ENCODE data around the gene MTHFD1L.

MTHFD1L gene

GRCh38 chr6:150967381-150967780 lies 101.9 kb downstream of the MTHFD1L start:
- H3K4me2 ChIP-seq (ENCODE audit: low read depth, low read length, poor library complexity, severe bottlenecking): no peak overlapping the region
- no peaks in the 10 kb centered on the region for H3K9me3 ChIP-seq (ENCODE audit: insufficient read depth, low read length)
- H4K20me1 ChIP-seq (ENCODE audit: low read depth, low read length): no peaks in the 10 kb centered on the region
- no peak overlapping the region for H3K9ac ChIP-seq (ENCODE audit: low read length)
- H3K27ac ChIP-seq (ENCODE audit: low read depth, low read length): no peak overlapping the region
- H3K27me3 ChIP-seq (ENCODE audit: low read length): no peaks in the 10 kb centered on the region
- no peak for TF ChIP-seq EZH2phosphoT487 (conservative IDR thresholded peaks at IDR 0.05; ENCODE audit: low read length)
- TF ChIP-seq, protein P1, sequence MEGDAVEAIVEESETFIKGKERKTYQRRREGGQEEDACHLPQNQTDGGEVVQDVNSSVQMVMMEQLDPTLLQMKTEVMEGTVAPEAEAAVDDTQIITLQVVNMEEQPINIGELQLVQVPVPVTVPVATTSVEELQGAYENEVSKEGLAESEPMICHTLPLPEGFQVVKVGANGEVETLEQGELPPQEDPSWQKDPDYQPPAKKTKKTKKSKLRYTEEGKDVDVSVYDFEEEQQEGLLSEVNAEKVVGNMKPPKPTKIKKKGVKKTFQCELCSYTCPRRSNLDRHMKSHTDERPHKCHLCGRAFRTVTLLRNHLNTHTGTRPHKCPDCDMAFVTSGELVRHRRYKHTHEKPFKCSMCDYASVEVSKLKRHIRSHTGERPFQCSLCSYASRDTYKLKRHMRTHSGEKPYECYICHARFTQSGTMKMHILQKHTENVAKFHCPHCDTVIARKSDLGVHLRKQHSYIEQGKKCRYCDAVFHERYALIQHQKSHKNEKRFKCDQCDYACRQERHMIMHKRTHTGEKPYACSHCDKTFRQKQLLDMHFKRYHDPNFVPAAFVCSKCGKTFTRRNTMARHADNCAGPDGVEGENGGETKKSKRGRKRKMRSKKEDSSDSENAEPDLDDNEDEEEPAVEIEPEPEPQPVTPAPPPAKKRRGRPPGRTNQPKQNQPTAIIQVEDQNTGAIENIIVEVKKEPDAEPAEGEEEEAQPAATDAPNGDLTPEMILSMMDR (IDR thresholded peaks at IDR 0.05; ENCODE audit: insufficient read depth, low read length, poor library complexity, severe bottlenecking): no peak
- H3K79me2 ChIP-seq (ENCODE audit: insufficient read depth, low read length): no peaks in the 10 kb centered on the region
- H2AFZ ChIP-seq (ENCODE audit: low read depth, low read length, severe bottlenecking): no peak overlapping the region
- no peaks in the 10 kb centered on the region for H3K9me2 ChIP-seq (replicated peaks; ENCODE audit: insufficient read depth, low read length)
- H3K36me3 ChIP-seq (ENCODE audit: low read length): 0 out of 2 replicates have a peak, but pooled peaks cover 5% of the 10 kb centered on the region
- H3K4me3 ChIP-seq (ENCODE audit: insufficient read depth, low read length, poor library complexity, severe bottlenecking): no peak overlapping the region
- H3F3A ChIP-seq (ENCODE audit: insufficient read depth): no peaks in the 10 kb centered on the region

DNA sequence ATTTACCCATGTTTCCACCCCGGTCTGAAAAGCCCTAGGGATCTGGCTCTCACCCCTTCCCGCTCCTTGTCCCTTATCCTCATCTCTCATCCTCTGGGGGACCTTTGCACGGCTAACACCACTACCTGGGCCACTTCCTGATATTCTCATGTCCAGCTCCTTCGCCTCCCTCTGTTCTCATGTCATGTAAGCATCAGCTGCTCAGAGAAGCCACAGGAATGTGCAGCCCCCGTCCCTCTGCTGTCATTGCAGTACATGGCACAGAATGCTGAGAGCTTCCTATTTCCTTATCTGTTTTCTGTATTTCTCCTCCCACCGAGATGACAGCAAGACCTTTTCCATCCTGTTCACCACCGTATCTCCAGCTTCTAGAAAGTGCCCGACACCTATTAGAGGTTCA lies 102.4 kb downstream of the MTHFD1L start:
- Histone ChIP-seq H3K9me3 (ENCODE audit: insufficient read depth, low read length) (no peaks in the 10 kb centered on the region), H3K27ac (ENCODE audit: low read depth, low read length) (no peak overlapping the region), H2AFZ (ENCODE audit: low read depth, low read length, severe bottlenecking) (no peak overlapping the region), H3K4me3 (ENCODE audit: insufficient read depth, low read length, poor library complexity, severe bottlenecking) (no peak overlapping the region), H3K9ac (ENCODE audit: low read length) (no peak overlapping the region), H4K20me1 (ENCODE audit: low read depth, low read length) (no peaks in the 10 kb centered on the region), H3K4me2 (ENCODE audit: low read depth, low read length, poor library complexity, severe bottlenecking) (no peak overlapping the region), H3K79me2 (ENCODE audit: insufficient read depth, low read length) (no peaks in the 10 kb centered on the region), H3K9me2 (replicated peaks; ENCODE audit: insufficient read depth, low read length) (no peaks in the 10 kb centered on the region), H3K27me3 (ENCODE audit: low read length) (no peaks in the 10 kb centered on the region), H3K36me3 (ENCODE audit: low read length) (peaks cover 6% of the 10 kb centered on the region; the same call in 1 of the 2 replicates), H3F3A (ENCODE audit: insufficient read depth) (no peaks in the 10 kb centered on the region)
- TF ChIP-seq EZH2phosphoT487 (conservative IDR thresholded peaks at IDR 0.05; ENCODE audit: low read length): no peak
- TF ChIP-seq, protein P1 (IDR thresholded peaks at IDR 0.05; ENCODE audit: insufficient read depth, low read length, poor library complexity, severe bottlenecking): no peak

GRCh38 chr6:150969901-150970300 lies 104.4 kb downstream of the MTHFD1L start:
- no peaks in the 10 kb centered on the region for H3K9me3 ChIP-seq (ENCODE audit: insufficient read depth, low read length)
- no peaks in the 10 kb centered on the region for H3K9me2 ChIP-seq (replicated peaks; ENCODE audit: insufficient read depth, low read length)
- TF ChIP-seq, protein P1 (IDR thresholded peaks at IDR 0.05; ENCODE audit: insufficient read depth, low read length, poor library complexity, severe bottlenecking): no peak
- TF ChIP-seq EZH2phosphoT487 (conservative IDR thresholded peaks at IDR 0.05; ENCODE audit: low read length): no peak
- no peaks in the 10 kb centered on the region for H3K27me3 ChIP-seq (ENCODE audit: low read length)
- no peaks in the 10 kb centered on the region for H3F3A ChIP-seq (ENCODE audit: insufficient read depth)
- H3K4me3 ChIP-seq (ENCODE audit: insufficient read depth, low read length, poor library complexity, severe bottlenecking): no peak overlapping the region
- no peak overlapping the region for H3K9ac ChIP-seq (ENCODE audit: low read length)
- H3K27ac ChIP-seq (ENCODE audit: low read depth, low read length): no peak overlapping the region
- H3K4me2 ChIP-seq (ENCODE audit: low read depth, low read length, poor library complexity, severe bottlenecking): no peak overlapping the region
- no peak overlapping the region for H2AFZ ChIP-seq (ENCODE audit: low read depth, low read length, severe bottlenecking)
- H3K79me2 ChIP-seq (ENCODE audit: insufficient read depth, low read length): no peaks in the 10 kb centered on the region
- H3K36me3 ChIP-seq (ENCODE audit: low read length): peaks cover 14% of the 10 kb centered on the region; the same call in 1 of the 2 replicates
- no peaks in the 10 kb centered on the region for H4K20me1 ChIP-seq (ENCODE audit: low read depth, low read length)

All from SU-DHL-6 (cell line).